NCI-H226 (cell line): ENCODE data around the gene SLC6A20.
A peak's percentile ranks its signal among the peaks of the same experiment; 100 is the strongest.
"Not testable (repeated sequence)": the region's sequence is repeated elsewhere in the genome, so short reads cannot be mapped to it uniquely, and the experiment has no call there.

Experiments used
- DNase-seq: peaks from one replicate; pipeline ENCODE4 v3.0.0-alpha.2; 2015

The SLC6A20 gene

DNA sequence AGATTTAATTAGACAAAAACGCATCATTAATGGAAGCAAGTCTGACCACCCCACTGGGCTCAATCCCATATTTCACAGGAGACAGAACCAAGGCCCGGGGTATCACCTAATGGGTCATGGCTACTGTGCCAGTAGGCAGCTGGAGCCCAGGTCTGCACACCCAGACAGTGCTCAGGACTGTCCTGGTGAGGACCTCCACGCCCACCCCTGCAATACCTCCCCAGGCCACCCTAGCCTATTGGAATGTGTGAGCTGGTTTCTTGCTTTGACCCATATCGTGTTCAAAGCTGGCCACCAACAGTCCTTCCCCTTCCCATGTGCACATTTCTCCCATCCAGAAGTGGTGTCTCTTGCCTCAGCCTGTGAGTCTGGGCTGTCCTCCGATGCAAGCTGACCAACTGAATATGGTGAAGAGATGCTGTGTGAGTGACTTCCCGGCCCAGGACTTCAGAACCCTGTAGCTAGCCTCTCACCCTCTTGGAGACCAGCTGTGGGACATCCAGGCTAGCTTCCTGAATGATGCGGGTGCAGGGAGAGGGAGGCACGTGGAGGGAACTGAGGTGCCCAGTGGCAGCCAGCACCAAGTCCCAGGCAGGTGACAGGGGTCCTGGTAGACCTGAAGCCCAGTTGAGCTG is 19.1 kb downstream of the SLC6A20 start:
- no peak for DNase-seq

DNA sequence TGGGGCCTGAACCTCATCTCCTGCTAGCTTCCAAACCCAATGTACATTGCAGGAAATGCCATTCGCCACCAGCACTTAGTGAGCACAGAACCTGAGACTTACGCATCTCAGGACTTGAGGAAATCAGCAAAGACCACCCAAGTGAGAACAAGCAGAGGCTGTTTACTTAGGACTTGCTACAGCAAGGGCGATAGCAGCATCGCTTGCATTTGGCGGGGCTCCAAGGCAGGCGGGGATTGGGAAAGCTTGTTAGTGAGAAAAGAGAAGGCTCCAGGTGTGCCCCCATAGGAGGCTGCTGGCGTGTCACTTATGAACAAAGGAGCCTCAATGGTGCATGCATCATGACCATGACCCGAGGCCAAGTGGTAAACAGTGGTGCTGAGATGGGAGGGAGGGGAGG is 19.7 kb downstream of the SLC6A20 start:
- no peak for DNase-seq

DNA sequence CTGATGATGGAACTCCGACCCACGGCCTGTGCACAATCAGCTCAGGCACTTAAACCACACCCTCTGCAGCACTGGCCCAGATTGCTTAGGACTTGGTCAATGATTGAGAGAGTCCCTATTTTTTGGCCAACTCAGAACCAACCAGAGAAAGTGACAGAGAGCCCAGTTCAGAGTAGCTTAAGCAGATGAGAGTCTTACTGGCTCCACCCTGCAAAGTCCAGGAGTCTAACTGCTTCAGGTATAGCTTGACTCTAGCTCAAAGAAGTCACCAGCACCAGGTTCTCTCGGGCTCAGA is 20.1 kb downstream of the SLC6A20 start:
- no peak for DNase-seq

DNA sequence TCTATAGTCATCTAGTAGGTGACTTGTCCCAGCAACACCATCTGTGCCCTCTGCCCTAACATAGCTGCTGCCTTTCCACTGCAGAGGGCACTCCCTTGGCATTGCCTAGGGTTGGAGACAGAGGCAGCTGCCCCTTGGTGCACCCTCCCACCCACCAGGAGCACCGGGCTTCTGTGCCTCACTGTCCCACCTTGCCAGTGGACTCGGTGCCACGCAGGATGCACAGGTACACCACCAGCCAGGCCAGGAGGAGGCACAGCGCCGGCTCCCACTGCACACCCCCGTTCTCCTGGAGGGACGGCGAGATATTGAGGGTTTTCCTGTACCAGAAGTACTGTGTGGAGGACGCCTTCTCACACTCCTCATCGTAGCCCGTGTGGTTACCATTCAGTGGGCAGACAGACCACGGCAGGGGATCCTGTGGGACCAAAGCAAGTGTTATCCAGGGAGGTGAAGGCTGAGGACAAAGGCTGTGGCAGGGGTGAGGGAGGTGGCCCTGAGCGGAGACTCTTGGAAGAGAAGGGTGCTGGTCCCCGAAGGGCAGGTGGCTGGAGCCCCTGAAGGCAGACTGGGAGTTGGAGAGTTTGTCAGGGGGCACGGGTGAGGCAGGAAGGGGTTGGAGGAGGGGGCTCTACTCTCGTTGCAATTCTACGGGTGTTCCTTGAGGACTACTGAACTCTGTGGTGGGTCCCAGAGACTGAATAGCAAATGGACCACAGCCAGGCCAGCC is 20.6 kb downstream of the SLC6A20 start:
- no peak for DNase-seq

DNA sequence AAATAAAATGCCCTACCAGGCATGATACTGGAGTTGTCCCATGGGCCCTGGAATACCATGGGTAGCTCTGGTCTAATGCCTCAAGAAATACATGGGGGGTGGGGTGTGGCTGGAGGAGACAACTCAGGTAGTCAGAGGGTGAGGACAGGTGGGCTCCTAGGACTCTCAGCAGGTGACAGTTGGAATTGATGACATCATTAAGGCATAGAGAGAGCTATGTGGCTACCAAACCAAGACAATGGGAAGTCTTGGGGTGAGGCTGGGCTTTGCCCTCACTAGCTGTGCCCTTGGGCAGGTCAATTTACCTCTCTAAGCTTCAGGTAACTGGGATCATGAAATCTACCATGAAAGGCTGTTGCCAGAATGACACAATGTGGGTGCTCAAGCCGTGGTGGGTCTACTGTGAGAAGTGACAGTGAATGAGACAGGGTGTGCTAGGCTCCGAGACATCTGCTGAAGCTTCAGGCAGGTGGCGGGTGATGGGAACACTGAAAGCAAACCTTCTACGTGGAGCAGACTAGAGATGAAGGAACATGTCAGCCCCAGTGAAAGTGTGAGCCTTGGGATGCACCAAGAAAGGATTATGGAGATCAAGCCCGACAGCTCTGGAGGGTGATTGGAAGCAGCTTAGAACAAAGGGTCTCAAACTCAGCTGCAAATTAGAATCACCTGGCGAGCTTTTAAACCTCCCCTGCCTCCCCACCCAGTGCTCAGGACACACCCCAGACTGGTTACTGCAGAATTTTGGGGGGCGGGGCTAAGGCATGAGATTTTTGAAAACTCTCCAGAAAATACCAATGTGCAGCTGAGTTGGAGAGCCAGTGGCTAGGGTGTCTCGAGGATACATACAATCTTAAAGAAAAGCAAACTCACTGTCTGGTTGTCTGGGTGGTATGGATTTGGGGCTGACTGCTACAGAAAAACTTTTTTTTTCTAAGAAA is 21.5 kb downstream of the SLC6A20 start:
- no peak for DNase-seq

DNA sequence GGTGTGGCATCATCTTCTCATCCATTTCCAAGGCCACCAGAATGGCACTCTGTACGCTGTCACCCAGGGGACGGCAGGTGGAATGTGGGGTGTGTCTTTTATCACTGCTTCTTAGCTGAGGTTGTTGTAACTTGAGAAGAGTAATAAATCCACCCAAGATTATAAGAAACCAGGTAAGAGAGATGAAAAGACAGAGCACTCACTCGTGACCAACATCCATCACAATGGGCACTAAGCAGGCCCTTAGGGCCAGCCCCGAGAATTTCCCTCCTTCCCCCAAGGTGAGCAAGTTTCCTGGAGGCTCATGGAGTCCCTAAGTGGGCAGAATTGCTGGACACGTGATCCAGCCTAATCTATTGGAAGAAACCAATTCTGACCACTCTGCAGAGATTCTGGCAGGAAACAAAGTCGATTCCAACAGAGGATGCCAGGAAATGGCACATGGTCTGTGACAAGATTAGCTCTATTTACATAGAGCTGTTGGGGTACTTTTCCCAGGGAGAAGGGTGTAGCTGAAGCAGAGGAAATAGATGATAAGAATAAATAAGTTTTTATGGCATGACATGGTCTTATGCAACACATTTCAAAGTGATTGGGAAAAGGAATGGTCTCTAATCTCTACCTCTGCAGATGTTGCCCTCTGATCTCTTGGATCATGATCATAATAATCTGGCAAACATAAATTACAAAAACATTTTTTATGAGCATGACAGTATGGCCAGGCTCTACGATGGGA is 22.5 kb downstream of the SLC6A20 start:
- no peak for DNase-seq

DNA sequence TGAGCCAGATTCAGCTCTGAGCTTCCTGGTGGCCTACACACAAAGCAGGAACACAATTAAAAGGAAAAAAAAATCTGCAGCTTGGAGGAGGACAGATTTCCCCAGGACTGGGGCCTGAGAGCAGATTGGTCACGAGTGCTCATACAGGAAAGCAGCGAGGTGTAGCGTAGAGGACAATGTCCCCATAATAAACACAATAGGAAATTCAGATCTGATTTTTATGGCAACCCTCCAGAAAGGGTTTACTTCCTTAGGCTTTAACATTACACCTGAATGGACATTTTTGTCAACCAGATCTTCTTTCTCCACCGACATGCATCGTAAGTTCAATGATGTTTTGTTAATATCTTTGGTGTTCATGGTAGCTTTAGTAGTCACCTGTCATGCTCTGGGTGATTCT is 23.3 kb downstream of the SLC6A20 start:
- no peak for DNase-seq

DNA sequence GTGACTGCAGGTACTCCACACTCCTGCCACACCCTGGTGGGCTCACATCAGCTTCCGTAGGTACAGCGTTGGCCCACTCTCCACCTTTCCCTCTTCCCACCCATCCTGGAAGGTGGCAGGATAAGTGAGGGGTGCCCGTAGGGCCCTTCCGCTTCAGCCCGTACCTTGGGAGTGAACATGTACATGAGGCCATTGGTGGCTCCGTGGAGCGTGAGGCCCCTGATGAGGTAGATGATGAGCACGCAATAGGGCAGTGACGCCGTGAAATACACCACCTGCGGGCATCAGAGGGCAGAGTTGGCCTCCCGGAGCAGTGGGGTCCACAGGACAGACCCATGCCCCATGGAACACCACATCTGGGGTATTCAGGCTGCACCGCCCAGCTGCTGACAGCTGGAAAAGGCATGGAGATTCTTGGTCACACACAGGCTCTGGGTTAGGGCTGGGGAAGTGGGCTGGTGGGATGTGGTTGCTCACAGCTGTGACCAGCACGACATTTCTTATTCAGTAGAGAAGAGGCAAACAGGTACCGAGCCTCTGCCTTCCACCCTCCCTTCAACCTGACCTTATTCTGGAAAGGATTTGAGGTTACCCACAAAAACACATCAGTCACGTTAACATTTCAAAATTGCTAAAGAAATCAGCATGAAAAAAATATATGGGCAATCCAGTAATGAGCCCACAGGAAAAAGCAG is 23.8 kb downstream of the SLC6A20 start:
- DNase-seq: no peak

DNA sequence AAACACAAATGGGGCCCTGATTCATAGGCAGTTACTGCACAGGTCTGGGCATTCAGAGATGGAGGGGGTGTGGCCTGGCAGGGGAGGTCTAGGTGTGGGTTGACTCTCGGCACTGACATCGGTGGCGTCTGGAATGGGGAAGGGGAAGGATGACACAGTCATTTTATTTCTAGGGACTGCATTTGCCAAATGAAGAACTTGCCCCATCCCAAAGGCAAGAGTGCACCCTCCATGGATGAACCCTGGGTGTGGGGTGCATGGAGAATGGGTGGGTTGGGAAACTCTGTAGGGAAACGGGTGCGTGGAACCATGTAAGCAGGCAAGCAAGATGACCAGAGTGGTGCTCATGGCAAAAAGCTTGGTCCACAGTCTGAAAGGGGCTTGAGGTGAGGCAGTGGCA is 24.5 kb downstream of the SLC6A20 start:
- no peak for DNase-seq

DNA sequence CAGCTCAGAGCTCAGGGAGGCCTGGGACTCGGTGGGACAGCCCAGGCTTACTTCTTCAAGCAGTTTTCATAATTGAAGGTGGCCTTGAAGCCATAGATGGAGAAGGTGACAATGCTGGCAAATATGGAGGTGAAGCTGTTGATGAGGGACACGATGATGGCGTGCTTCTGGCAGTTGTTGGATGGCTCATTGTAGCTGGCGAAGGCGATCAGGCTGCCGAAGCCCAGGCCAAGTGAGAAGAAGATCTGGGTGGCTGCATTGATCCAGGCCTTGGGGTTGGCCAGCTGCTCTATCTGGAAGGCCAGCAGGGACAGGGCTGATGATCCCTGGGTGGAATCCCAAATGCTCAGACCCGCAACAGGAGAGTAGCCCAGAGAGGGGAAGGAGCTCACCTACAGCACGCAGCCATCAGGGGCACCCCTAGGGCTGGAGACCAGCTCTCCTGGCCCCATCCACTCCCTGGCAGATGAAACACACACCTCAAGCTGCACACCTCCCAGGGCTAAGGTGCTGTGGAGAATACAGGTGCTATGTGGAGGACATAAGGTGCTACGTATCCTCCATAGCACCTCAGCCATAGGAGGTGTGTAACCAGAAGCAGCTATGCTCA is 25.1 kb downstream of the SLC6A20 start:
- DNase-seq: no peak

DNA sequence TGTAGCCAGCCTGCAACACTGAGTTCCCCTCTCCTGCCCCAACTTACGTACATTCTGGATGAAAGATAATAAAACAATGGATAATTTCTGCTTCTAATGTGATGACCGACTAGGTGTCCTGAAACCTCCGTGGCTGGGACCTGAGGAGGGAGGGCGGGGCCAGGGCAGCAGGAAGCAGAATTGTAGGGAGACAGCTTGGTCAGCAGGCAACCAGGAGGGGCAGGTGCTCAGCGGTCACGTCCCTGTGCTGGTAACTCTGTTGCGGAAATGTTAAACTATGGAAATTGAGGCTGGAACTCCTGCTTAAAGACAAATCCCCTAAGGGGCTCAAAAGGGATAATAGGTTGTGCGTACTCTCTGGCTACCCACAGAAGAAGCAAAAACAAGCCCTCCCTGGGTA is 30.4 kb downstream of the SLC6A20 start:
- DNase-seq: no peak

DNA sequence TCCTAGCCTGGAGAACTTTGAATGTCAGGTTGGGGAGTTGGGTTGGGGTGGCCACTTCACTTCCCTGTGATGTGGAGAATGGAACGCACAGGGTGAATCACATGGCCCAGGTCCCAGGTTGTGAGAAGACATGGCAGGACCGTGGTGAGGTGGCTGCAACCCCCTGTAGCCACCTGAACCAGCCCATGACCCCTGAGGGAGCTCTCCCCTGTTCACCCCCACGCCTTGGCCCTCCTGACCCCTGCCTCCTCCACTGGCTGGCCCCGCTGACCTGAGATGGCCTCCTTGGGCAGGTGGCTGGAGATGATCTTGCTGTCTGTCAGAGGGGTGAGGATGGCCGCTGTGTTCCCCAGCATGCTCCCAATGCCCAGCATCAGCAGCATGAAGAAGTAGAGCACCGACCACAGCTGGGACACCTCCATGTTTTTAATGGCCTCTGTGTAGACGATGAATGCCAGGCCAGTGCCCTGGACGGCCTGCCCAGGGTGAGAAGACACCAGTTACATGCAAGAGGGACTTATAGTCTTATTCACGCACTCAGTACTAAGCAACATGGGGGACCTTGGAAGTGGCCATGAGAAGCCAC is 31.0 kb downstream of the SLC6A20 start:
- no peak for DNase-seq

DNA sequence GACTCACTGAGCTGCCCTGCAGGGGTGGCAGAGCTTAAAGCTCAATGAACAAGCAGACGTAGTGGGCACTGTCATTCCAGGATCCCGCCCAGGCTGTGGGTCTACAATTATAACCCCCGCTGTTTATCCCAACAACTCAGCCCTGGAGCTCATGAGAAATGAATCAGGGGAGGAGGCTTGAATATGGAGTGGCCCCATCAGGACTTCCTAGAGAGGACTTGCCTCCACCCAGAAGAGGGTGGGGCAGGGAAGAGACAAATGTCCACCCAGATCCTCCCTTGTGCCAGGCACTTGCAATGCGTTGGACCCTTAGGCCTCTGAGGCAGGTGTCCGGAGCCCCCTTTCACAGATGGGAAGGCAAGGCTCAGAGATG is 33.0 kb downstream of the SLC6A20 start:
- DNase-seq: no peak

DNA sequence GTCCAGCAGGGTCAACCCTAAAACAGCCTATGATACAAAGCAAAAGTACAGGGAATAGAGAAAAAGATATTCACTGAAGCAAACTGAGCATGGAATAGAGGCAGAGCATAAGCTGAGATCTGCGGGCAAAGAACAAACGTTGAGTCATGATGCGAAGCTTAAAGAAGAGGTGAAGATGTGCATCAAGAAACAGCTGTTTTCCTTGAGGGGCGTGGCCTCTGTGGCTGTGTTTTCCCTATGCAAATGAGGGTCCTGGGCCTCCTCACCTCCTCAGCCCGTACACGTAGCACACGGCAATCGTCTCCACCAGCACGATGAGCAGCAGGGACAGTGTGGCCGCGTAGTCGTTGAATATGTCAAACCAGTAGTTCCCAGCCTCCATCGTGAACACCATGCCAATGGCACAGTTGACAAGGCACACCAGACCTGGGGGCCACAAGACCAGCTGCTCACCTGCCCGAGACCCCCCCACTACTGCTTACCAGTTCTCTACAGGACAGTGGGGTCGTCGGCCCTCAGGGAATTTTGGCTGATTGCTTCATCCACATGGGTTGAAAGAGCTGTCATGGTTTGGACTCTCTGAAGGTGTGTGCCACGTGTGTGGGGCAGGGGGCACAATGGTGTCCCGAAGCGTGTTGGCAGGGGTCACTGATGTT is 33.6 kb downstream of the SLC6A20 start:
- no peak for DNase-seq

DNA sequence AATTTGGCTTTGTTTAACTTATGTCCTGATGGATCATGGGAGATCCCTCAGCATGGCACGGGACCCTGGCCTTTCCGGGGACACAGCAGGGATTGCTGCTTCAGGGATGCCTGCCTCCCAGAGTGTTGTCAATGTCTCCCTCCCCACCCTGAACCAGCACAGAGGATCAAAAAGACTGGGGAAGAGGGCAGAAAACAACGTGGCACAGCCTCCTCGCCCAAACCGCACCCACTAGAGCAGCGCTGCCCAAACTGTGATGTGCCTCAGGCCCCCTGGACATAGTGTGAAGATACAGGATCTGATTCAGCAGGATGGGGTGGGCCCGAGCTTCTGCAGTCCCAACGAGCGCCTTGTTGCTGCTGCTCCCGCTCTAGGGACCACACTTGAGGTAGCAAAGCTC is 34.5 kb downstream of the SLC6A20 start:
- no peak for DNase-seq

DNA sequence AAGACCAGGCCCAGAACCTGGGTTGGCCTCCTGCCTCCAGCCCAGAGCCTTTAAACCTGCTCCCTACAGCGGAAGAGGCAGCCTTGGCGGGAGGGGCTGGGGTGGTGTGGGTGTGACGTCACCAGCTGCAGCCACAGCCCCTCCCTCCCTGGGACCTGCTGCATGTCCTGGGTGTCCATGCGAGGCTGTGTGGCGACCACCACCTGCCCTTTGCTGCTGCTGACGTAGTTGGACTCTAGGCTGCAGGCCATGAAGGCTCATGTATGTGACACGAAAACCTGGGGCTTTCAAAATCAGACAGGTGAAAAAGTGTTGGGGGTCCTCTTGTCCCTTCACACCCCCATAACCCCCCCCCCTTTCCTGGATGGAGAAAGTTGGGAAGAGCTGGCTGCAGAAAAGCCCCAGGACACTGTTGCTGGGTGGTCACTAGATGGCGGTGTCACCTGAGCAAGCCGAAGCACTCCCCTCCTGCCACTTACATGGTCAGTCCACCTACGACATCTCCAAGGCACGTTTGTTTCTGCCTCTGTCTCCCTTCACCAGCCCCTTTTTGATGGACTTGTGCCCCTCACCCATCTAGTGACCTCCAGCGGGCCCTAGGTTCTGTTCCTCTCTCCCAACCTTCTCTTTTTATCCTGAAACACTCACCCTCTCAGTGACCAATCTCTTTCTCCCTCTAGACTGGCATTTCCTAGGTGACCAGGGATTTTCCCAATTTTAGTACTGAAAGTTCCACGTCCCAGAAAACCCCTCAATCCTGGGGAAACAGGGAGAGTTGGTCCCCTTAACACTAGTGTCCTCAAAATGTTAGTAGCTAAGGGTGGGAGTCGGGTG is 35.2 kb downstream of the SLC6A20 start:
- DNase-seq: peak; percentile 9

DNA sequence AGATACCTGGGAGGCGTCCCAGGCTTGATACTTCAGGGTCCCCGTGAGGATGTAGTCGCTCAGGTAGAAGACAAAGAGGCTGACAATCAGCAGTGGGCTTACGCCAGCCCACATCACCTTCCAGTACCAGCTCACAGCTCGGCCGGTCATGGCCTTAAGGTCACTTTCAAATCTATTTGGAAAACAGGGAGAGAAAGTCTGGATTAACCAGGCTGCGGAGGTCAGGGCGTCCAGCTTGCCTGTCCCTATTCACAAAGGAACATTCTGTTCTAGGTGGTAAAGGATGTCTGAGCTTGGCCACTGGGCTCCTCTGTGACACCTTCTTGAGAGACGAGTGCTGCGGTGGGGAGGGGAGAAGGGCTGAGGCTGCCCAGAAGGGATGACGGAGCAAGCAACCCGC is 36.5 kb downstream of the SLC6A20 start:
- DNase-seq: no peak

DNA sequence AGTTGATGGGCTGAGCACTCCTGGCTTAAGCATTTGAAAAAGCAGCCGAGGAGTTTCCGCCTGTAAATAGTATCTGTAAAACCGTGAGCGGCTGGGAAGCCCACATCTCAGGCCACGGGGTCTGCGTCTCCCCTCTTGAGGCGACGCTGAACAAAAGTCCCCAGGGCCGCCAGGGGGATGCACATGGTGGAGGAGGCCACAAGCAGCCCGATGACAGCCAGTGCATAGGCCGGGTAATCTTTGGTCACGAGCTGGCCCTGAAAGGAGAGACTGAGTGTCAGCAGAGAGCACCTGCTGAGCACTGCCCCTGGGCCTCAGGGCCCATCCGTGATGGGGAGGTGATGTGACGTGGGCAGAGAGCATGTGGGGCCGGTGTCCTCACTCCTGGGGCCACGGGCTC is 37.5 kb downstream of the SLC6A20 start:
- DNase-seq: no peak

DNA sequence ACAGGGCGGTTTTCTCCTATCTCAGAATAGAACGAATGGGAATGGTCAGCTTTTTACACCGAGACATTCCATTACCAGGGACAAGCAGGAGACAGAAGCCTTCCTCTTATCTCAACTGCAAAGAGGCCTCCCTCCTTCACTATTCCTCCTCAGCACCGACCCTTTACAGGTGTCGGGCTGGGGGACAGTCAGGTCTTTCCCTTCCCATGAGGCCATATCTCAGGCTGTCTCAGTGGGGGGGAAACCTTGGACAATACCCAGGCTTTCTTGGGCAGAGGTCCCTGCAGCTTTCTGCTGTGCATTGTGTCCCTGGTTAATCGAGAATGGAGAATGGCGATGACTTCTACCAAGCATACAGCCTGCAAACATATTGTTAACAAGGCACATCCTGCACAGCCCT is 39.2 kb downstream of the SLC6A20 start:
- not testable (repeated sequence) for DNase-seq

DNA sequence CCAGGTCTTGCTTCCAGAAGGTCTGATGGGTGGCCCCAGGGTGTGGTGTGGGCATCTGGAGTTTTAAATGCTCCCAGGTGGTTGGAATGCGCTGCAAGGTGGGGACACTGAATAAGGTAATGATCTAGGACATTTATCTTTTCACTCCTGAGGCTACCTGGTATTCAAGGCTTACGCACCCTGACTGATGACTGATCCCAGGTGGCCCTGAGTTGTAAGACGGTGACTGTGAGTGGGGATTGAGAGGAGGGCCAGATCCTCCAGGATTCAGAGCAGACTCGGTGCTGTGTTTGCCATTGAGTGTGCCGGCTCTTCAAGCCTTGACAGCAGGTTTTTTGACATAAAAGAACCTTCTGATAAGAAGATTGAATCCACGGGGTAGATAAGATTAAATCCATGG is 40.3 kb downstream of the SLC6A20 start:
- no peak for DNase-seq
